WTC11 (cell line): Measurements from ENCODE around the gene SCD5. TPM values are rescaled to one million over a fixed set of nuclear protein-coding genes. Genes with fewer than 3 reads are reported as not detected.

Source experiments
- ATAC-seq: fragments of 200-7000 bp; cut with Tn5 transposase; 2 replicates; pipeline ENCODE4 v1.10.0; 2021; ENCODE audit warnings: mild to moderate bottlenecking, moderate library complexity
- CTCF ChIA-PET: fragments of 300-600 bp; sonication (Branson Sonifier 250); formaldehyde crosslinking; loops from one replicate; lab custom pipeline; 2021; ENCODE audit warnings: antibody characterized with exemption; lab: Charles Lee
- POLR2A ChIA-PET: fragments of 350-600 bp; sonication (Branson Sonifier 250); formaldehyde crosslinking; loops from one replicate; lab custom pipeline; 2021; ENCODE audit warnings: antibody characterized with exemption; lab: Charles Lee
- DNase-seq: peaks from one replicate; pipeline ENCODE4 v3.0.0; 2021; ENCODE audit warnings: low spot score
- H3K27ac Mint-ChIP-seq: 2 replicates; pipeline ENCODE4 v1.8.0; 2021; ENCODE audit warnings: mixed read lengths
- H3K27me3 Mint-ChIP-seq: 2 replicates; pipeline ENCODE4 v1.8.0; 2021; ENCODE audit warnings: low read depth, mild to moderate bottlenecking, moderate library complexity, mixed read lengths
- H3K36me3 Mint-ChIP-seq: 2 replicates; pipeline ENCODE4 v1.8.0; 2021; ENCODE audit warnings: mixed read lengths
- H3K4me1 Mint-ChIP-seq: 2 replicates; pipeline ENCODE4 v1.8.0; 2022; ENCODE audit warnings: mixed read lengths
- H3K4me3 Mint-ChIP-seq: 2 replicates; pipeline ENCODE4 v1.8.0; 2021; ENCODE audit warnings: mild to moderate bottlenecking, moderate library complexity, mixed read lengths
- H3K9me3 Mint-ChIP-seq: 2 replicates; pipeline ENCODE4 v1.8.0; 2021; ENCODE audit warnings: mixed read lengths
- E2F1 ChIP-seq: sonication (generic); formaldehyde crosslinking; IDR thresholded peaks from 2 replicates; pipeline ENCODE4 v1.8.0; 2022; ENCODE audit warnings: mild to moderate bottlenecking, missing genetic modification reagents
- EMX1 ChIP-seq: fragments of 250-450 bp; sonication (Bioruptor Pico); IDR thresholded peaks from 2 replicates; pipeline ENCODE4 v1.8.0; 2021; ENCODE audit warnings: mild to moderate bottlenecking
- ESRRA ChIP-seq: sonication (generic); formaldehyde crosslinking; IDR thresholded peaks from 2 replicates; pipeline ENCODE4 v1.8.1; 2022; ENCODE audit warnings: mild to moderate bottlenecking, missing genetic modification reagents, borderline replicate concordance
- FOXJ3 ChIP-seq: sonication (generic); formaldehyde crosslinking; IDR thresholded peaks from 2 replicates; pipeline ENCODE4 v1.9.0; 2021; ENCODE audit warnings: missing genetic modification reagents, mild to moderate bottlenecking, borderline replicate concordance
- MAX ChIP-seq: sonication (generic); formaldehyde crosslinking; IDR thresholded peaks from 2 replicates; pipeline ENCODE4 v1.8.0; 2022; ENCODE audit warnings: mild to moderate bottlenecking, missing genetic modification reagents
- NFATC4 ChIP-seq: fragments of 250-450 bp; sonication (Bioruptor Pico); IDR thresholded peaks from 2 replicates; pipeline ENCODE4 v1.9.0; 2021; ENCODE audit warnings: mild to moderate bottlenecking
- NFE2L1 ChIP-seq: sonication (generic); formaldehyde crosslinking; IDR thresholded peaks from 2 replicates; pipeline ENCODE4 v1.8.1; 2023; ENCODE audit warnings: missing genetic modification reagents
- NR2C2 ChIP-seq: sonication (generic); formaldehyde crosslinking; IDR thresholded peaks from 2 replicates; pipeline ENCODE4 v1.8.0; 2022; ENCODE audit warnings: mild to moderate bottlenecking, missing genetic modification reagents
- PRDM15 ChIP-seq: sonication (generic); formaldehyde crosslinking; IDR thresholded peaks from 2 replicates; pipeline ENCODE4 v1.8.0; 2022; ENCODE audit warnings: missing genetic modification reagents
- USF2 ChIP-seq: sonication (generic); formaldehyde crosslinking; IDR thresholded peaks from 2 replicates; pipeline ENCODE4 v1.8.1; 2023; ENCODE audit warnings: mild to moderate bottlenecking, missing genetic modification reagents, moderate library complexity
- ZNF416 ChIP-seq: fragments of 250-450 bp; sonication (Bioruptor Pico); IDR thresholded peaks from 2 replicates; pipeline ENCODE4 v1.9.0; 2021; ENCODE audit warnings: mild to moderate bottlenecking, inconsistent platforms
- ZNF425 ChIP-seq: fragments of 250-450 bp; sonication (Bioruptor Pico); conservative IDR thresholded peaks from 2 replicates; pipeline ENCODE4 v1.9.0; 2021; ENCODE audit warnings: mild to moderate bottlenecking
- ZNF671 ChIP-seq: fragments of 250-450 bp; sonication (Bioruptor Pico); IDR thresholded peaks from 2 replicates; pipeline ENCODE4 v1.8.0; 2021; ENCODE audit warnings: mild to moderate bottlenecking
- total RNA-seq: library from RNA; stranded (reverse); gene quantifications from 3 replicates; pipeline ENCODE4 v1.2.3, GENCODE V29; 2021

The SCD5 gene
- total RNA-seq, 1 experiment from 2014 or later, result 6.3 TPM

- DNase-seq (no peak), ATAC-seq (no peak)
- no peak overlapping the region for H3K4me3 Mint-ChIP-seq
- CTCF ChIA-PET, result no interaction called here
- no peak for TF ChIP-seq NFATC4 (CRISPR knock-in tag)
- TF ChIP-seq NFE2L1 (CRISPR knock-in tag), result no peak
- TF ChIP-seq MAX, result no peak
- no peak for TF ChIP-seq PRDM15 (CRISPR knock-in tag)
- TF ChIP-seq NR2C2 (CRISPR knock-in tag), result no peak
- TF ChIP-seq ESRRA, result no peak
- TF ChIP-seq EMX1, result no peak
- no peak for TF ChIP-seq E2F1 (CRISPR knock-in tag)
- no peak for TF ChIP-seq ZNF671
- POLR2A ChIA-PET, result no interaction called here
- H3K27me3 Mint-ChIP-seq, result no peaks in the 10 kb centered on the region
- no peaks in the 10 kb centered on the region for H3K4me1 Mint-ChIP-seq
- no peak overlapping the region for H3K27ac Mint-ChIP-seq
- peaks cover 7% of the 10 kb centered on the region for H3K9me3 Mint-ChIP-seq
- H3K36me3 Mint-ChIP-seq, result no peaks in the 10 kb centered on the region
These were observed 72.0 kb downstream of the SCD5 start for GRCh38 chr4:82726596-82726995.

GRCh38 chr4:82721819-82722423 is 76.7 kb downstream of the SCD5 start:
- no peaks in the 10 kb centered on the region for H3K4me1 Mint-ChIP-seq
- DNase-seq (no peak), ATAC-seq (peak; percentile 53)
- H3K9me3 Mint-ChIP-seq, result no peaks in the 10 kb centered on the region
- H3K27me3 Mint-ChIP-seq, result no peaks in the 10 kb centered on the region; the same call in 1 of the 2 replicates
- no peak for TF ChIP-seq MAX
- TF ChIP-seq ZNF425, result no peak
- TF ChIP-seq USF2 (CRISPR knock-in tag), result no peak
- TF ChIP-seq ZNF416, result no peak
- no peak for TF ChIP-seq FOXJ3 (CRISPR knock-in tag)
- no peak overlapping the region for H3K27ac Mint-ChIP-seq
- ChIA-PET POLR2A (no interaction called here), CTCF (interaction anchor here (1.1 to 1.9 kb wide), 6 partner anchors 8 to 61 kb away, joined by 3 to 10 read pairs (median 4); no protein-coding TSS in a partner anchor)
- H3K36me3 Mint-ChIP-seq, result no peaks in the 10 kb centered on the region
- H3K4me3 Mint-ChIP-seq, result no peak overlapping the region
